ENCODE measurements around the gene ZNF507.

GRCh38 chr19:32415246-32415645 lies 69.8 kb downstream of the ZNF507 start:
- TF ChIP-seq CTCF (optimal IDR thresholded peaks at IDR 0.05 in 1 of 3, IDR thresholded peaks at IDR 0.05 in 1 of 3, conservative IDR thresholded peaks at IDR 0.05 in 1 of 3; ENCODE audit: extremely low read depth in 1 of 3, insufficient read depth in 2 of 3, low read length in 3 of 3), result no peak
- no peak for TF ChIP-seq EZH2 (IDR thresholded peaks at IDR 0.05; ENCODE audit: low read length)

Data from keratinocyte (primary cell).